Activated gamma-delta T cell treated with anti-CD3 and anti-CD28 coated beads, Interleukin-2, amount 50 U/mL, for 16 hours (primary cell): ENCODE measurements around the gene STKLD1.
"Not testable (repeated sequence)": the region's sequence is repeated elsewhere in the genome, so short reads cannot be mapped to it uniquely, and the experiment has no call there.

Source experiments
- DNase-seq: peaks from one replicate; pipeline ENCODE4 v3.0.0-alpha.2; 2020; ENCODE audit warnings: low read depth

Gene STKLD1

GRCh38 chr9:133386338-133386737 lies 10.2 kb downstream of the STKLD1 start:
- DNase-seq = no peak

DNA sequence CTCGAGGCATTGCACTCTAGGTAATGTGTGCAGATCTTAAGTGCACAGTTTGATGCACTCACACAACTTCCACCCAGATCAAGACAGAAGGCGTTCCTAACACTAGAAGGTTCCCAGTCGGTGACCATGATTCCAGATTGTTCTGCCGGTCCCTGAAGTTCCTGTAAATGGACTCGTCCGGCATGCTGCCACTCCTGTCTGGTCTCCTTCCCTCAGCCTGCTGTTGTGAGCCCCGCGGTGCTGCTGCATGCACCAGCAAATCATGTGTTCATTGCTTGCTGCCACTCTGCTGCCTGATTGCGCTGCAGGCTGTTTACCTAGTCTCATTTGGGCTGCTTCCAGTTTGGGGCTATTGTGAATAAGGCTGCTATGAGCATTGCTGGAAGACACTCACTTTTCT lies 11.5 kb downstream of the STKLD1 start:
- no peak for DNase-seq

DNA sequence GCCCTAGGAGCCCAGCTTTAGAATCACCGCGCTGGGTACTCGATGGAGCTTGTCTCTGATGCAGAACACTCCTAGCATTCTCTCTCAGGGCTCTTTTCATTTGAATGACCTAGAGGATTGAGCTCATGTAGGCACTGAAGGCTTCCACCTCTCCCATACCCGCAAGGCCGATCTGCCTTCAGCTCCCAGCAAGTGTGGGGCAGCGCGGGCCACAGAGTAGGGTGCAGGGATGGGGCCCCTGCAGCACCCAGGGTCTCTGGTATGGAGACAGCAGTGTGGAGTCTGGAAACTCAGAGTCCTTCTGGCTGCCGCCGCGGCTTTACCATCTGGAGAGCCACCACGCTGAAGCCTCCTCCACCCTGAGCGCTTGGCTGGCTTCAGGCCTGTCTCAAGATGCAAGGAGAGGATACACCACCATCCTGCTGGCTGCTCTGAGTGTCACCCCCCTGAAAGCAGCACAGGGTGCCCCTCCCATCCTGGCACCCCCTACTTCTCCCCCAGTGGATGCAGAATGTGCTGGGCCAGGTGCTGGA lies 12.9 kb downstream of the STKLD1 start:
- no peak for DNase-seq

GRCh38 chr9:133389562-133389961 lies 13.4 kb downstream of the STKLD1 start:
- DNase-seq = no peak

DNA sequence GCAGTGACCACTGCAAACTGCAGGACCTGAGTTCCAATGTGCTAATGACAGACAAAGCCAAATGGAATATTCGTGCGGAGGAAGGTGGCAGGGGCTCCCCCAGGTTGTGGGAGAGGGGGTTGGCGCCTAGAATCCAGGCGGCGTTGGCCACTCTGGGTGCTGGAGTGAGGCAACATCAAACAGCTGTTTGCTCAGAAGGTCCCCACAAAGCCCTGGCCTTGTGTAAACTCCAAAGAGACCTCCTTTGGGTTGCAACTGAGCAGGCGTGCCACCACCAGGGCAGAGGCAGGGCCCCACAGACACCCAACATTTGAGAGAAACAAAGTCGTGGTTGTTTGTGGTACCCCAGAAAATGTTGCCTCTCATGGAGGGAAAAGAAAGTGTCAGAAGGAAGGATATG lies 14.5 kb downstream of the STKLD1 start:
- DNase-seq = no peak

- not testable (repeated sequence) for DNase-seq
These were observed 15.3 kb downstream of the STKLD1 start for GRCh38 chr9:133391449-133391848.

GRCh38 chr9:133392308-133392707 lies 16.1 kb downstream of the STKLD1 start:
- DNase-seq = not testable (repeated sequence)

GRCh38 chr9:133393399-133393798 lies 17.2 kb downstream of the STKLD1 start:
- no peak for DNase-seq

GRCh38 chr9:133394687-133395271 lies 18.6 kb downstream of the STKLD1 start:
- no peak for DNase-seq

DNA sequence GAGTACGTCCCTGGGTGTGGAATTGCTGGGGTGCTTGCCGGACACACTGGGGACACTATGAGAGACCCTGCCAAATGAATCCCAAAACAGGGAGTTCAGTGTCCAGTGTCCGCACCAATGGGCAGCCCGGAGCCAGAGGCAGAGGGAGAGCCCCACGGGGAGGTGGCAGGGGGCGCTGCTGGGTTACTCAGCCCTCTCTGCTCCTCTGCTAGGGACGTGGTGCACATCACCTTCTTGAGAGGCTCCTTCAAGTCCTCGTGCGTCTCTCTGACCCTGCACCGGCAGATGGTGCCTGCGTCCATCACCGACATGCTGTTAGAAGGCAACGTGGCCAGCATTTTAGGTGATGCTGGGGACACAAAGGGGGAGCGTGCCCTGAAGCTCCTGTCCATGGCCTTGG lies 20.8 kb downstream of the STKLD1 start:
- no peak for DNase-seq

- DNase-seq = no peak
These were observed 21.2 kb downstream of the STKLD1 start for GRCh38 chr9:133397370-133397769.

DNA sequence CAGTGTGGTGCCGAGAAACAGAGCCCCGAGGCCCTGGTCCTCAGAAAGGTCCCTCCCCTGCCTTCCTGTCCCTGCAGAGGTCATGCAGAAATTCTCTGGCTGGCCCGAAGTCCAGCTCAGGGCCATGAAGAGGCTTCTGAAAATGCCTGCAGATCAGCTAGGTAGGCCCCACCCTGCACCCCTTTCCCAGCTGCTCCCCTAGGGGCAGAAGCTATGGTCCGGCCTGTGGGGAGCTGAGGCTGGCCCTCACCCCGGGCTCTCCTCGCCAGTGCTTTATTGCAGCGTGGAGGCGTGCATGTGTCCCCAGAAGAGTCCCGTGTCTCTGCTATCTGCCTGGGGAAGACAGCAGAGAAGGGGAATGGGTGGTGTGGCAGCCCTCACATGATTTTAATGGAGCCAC lies 21.7 kb downstream of the STKLD1 start:
- DNase-seq = no peak

DNA sequence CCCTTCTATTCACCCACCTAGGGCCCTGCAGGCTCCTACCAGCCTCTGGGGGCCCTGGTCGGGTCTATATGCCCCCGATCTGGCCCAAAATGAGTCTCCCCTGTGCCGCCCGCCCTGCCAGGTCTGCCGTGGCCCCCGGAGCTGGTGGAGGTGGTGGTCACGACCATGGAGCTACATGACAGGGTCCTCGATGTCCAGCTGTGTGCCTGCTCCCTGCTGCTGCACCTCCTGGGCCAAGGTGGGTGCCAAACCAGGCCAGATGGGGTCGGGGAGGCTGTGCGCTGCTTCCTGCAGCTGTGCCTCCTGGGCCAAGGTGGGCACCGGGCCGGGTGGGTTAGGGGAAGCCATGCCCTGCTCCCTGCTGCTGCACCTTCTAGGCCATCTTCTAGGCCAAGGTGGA lies 24.1 kb downstream of the STKLD1 start:
- DNase-seq = no peak

- no peak for DNase-seq
These were observed 25.4 kb downstream of the STKLD1 start for GRCh38 chr9:133401588-133401987.

GRCh38 chr9:133402689-133403088 lies 26.5 kb downstream of the STKLD1 start:
- DNase-seq = no peak

- DNase-seq = peak; percentile 38
These were observed 27.7 kb downstream of the STKLD1 start for GRCh38 chr9:133403766-133404453.

DNA sequence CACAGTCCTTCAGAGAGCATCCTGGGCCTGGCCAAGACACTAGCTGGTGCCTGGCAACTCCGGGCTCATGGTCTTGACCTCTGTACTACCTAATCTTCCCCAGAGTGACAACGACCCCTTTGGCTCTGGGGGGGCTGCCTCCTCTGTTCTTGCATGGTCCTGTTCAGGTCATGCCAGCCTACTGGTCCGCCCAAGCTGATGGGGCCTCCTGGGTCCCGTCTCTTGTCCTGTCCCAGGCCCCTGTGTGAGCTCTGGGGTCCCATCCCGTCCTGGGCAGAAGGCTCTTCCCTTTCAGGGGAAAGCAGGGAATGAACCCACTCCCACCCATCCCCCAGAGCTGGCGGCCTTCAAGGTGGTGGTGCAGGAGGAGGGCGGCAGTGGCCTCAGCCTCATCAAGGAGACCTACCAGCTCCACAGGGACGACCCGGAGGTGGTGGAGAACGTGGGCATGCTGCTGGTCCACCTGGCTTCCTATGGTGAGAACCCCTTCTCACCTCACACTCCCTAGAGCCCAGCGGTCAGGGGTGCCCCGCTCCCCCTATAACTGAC lies 28.4 kb downstream of the STKLD1 start:
- DNase-seq = no peak

DNA sequence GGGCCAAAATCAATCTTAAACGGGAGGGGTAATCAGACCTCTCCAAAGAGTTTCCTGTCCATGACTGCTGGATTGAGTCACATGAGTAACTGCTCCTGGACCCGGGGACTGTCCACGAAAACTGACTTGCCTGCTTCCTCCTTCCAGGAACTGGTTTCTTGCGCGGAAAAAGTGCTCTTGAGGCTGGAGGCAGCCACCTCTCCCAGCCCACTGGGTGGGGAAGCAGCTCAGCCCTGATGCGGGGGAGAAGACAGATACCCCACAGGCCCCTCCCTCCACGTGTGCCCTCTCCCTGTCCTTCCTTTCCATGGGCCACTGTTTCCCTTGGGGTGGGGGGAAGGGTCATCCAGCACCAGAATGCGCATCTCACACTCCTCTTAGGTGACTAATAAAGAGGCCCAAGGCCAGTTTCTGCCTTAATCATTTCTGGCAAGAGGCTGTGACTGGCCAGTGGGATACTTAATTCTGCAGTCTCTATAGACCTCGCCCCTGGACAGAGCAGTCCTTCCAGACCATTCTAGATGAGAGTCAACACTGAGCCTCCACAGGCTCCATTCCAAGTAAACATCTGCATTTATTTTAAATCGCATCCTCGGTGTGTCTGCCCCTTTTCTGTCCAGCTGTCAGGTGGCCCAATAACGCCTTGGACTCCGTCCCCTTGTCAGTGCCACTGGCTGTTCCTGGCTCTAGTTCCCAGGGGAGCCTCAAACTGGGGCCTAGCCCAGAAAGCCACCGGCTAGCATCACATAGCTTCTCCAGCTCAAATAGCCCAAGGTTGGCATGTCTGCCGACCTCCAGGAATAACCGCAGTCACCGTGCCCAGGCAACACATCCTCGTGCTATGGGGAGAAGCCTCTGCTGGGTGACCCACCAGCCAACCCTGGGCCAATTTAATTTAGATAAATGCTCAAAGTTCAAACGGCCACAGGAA lies 29.6 kb downstream of the STKLD1 start:
- no peak for DNase-seq

- peak; percentile 64 for DNase-seq
These were observed 30.5 kb downstream of the STKLD1 start for GRCh38 chr9:133406480-133407307.

DNA sequence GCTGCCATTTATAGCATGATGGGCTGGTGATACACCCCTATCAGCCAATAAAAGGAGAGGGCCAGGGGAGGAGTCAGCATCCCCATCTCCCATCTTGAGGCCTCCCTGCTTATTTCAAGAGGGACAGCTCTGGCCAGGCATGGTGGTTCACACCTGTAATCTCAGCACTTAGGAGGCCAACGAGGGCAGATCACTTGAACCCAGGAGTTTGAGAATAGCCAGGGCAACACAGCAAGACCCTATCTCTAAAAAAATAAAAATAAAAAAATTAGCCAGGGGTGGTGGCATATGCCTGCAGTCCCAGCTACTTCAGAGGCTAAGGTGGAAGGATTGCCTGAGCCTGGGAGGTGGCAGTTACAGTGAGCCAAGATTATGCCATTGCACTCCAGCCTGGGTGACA lies 31.9 kb downstream of the STKLD1 start:
- DNase-seq = no peak

- no peak for DNase-seq
These were observed 39.0 kb downstream of the STKLD1 start for GRCh38 chr9:133415170-133415569.
